Psoas muscle (tissue), 8 donors: Measurements from ENCODE around the gene VGLL3. TPM values are rescaled to one million over a fixed set of nuclear protein-coding genes. Genes with fewer than 3 reads are reported as not detected.
A peak's percentile ranks its signal among the peaks of the same experiment; 100 is the strongest.
"Not testable (repeated sequence)": the region's sequence is repeated elsewhere in the genome, so short reads cannot be mapped to it uniquely, and the experiment has no call there.

ENCODE experiments used
- ATAC-seq, 4 donors: fragments of 200-7000 bp; cut with Tn5 transposase; one replicate each; pipeline ENCODE4 v1.9.1; 2020; ENCODE audit warnings: moderate library complexity in 3 of 4, mild to moderate bottlenecking in 2 of 4
- DNase-seq, 2 donors: peaks; one replicate each; pipeline ENCODE4 v3.0.0-alpha.2; 2020
- H3K27ac ChIP-seq: fragments of 200-600 bp; one replicate; pipeline ENCODE4 v1.8.0; 2022
- H3K27me3 ChIP-seq, 3 donors: fragments of 200-600 bp in 1 of 3; one replicate each; pipeline versions ENCODE4 v1.6.1 to v1.8.0; 2013 to 2022; ENCODE audit warnings: low read length in 2 of 3, mild to moderate bottlenecking in 2 of 3, moderate library complexity in 1 of 3; ENCODE audit not compliant: insufficient read depth in 3 of 3
- H3K36me3 ChIP-seq, 2 donors: fragments of 200-600 bp in 1 of 2; one replicate each; pipeline versions ENCODE4 v1.6.1 to v1.8.0; 2013 to 2022; ENCODE audit warnings: low read depth in 1 of 2, mild to moderate bottlenecking in 1 of 2, moderate library complexity in 1 of 2; ENCODE audit not compliant: insufficient read depth in 1 of 2
- H3K4me1 ChIP-seq: fragments of 200-600 bp; one replicate; pipeline ENCODE4 v1.8.0; 2022
- H3K4me3 ChIP-seq: fragments of 200-600 bp; one replicate; pipeline ENCODE4 v1.8.0; 2022; ENCODE audit warnings: mild to moderate bottlenecking
- H3K9me3 ChIP-seq: fragments of 200-600 bp; one replicate; pipeline ENCODE4 v1.8.0; 2022
- CTCF ChIP-seq: fragments of 200-600 bp; IDR thresholded peaks from one replicate; pipeline ENCODE4 v1.8.0; 2022; ENCODE audit warnings: antibody characterized with exemption
- WGBS, 3 donors: extraction: QIAGEN DNeasy Blood & Tissue Kit; methylation state at CpG; one replicate each; pipeline versions ENCODE4 v1.1.6 to v1.1.7; 2013; 5-methylcytosine and 5-hydroxymethylcytosine counted together
- intact Hi-C, 2 donors: fragments of 100-400 bp; cut with DNase I; formaldehyde crosslinking; loops; one replicate each; pipeline versions ENCODE4 v1.11.0 to v1.14.2; 2022
- polyA plus RNA-seq, 3 donors: library from polyadenylated mRNA; stranded (reverse); fragments of 200-250 nt; gene quantifications; one replicate each; pipeline ENCODE4 v1.2.3, GENCODE V29; 2013
- total RNA-seq, 4 donors: library from RNA; stranded (reverse); fragmentation: NEBNext Ultra II Directional in 2 of 4; extraction: Animal tissue kit (Norgen Biotek cat#: 25700) in 2 of 4; gene quantifications; one replicate each; pipeline versions ENCODE4 v1.2.1 to v1.2.4, GENCODE V29; 2021 to 2023
- donor health status: healthy with polysubstance abuse.
- donor health status: DM: no; HTN: no; CAD: no; lungs with moderate emphysema.
- donor health status: Bipolar disorder and iron deficiency.
- donor health status: healthy.
- donor health status: DM: yes; HTN: yes; CAD: no.
- donor health status: DM: no; HTN: no; CAD: no.
- donor health status: DM: no; HTN: no; CAD: no.
- donor health status: DM: yes; HTN: yes; CAD: no.

Gene VGLL3
- total and polyA plus RNA-seq, 7 donors = 1.2 to 15.1 (median 3.2) TPM

- no peaks in the 10 kb centered on the region for H3K4me1 ChIP-seq
- no peak for ATAC-seq
- no peak for TF ChIP-seq CTCF
- H3K27me3 ChIP-seq = peaks cover 0 to 9% (median 0%) of the 10 kb centered on the region in 3 donors
- H3K27ac ChIP-seq = peak overlapping the region; percentile 20
- 60 to 75% (median 63%) methylated on average over 2 of the region's 2 CpGs for WGBS, 3 donors
- intact Hi-C loops = no loop called here
- H3K9me3 ChIP-seq = no peaks in the 10 kb centered on the region
- no peak for DNase-seq
- H3K4me3 ChIP-seq = no peak overlapping the region
- H3K36me3 ChIP-seq = no peaks in the 10 kb centered on the region
Measured at GRCh38 chr3:86984271-86984670, 6.7 kb downstream of the VGLL3 start.

- no peaks in the 10 kb centered on the region for H3K9me3 ChIP-seq
- no peaks in the 10 kb centered on the region for H3K4me1 ChIP-seq
- no peak for DNase-seq
- no peak for TF ChIP-seq CTCF
- peak in 3 of 4 donors; percentile 29 to 66 (median 57) for ATAC-seq
- intact Hi-C loops = no loop called here
- no peaks in the 10 kb centered on the region for H3K36me3 ChIP-seq
- H3K27ac ChIP-seq = peak overlapping the region; percentile 42
- peak overlapping the region; percentile 15 for H3K4me3 ChIP-seq
- H3K27me3 ChIP-seq = peaks cover 0 to 9% (median 0%) of the 10 kb centered on the region in 3 donors
- WGBS, 3 donors = 21 to 30% (median 22%) methylated on average over 2 of the region's 2 CpGs
Measured at GRCh38 chr3:86982883-86983282, 8.1 kb downstream of the VGLL3 start.

- H3K4me1 ChIP-seq = no peaks in the 10 kb centered on the region
- DNase-seq (peak; percentile 71 to 72), ATAC-seq (peak; percentile 31 to 80 (median 60))
- intact Hi-C loops = loop anchor here (10.0 kb wide), 2 partner anchors 107 to 187 kb away; no protein-coding TSS in a partner anchor
- 43 to 52% (median 47%) methylated on average over 6 of the region's 6 CpGs for WGBS, 3 donors
- H3K9me3 ChIP-seq = no peaks in the 10 kb centered on the region
- no peaks in the 10 kb centered on the region for H3K27me3 ChIP-seq
- TF ChIP-seq CTCF = no peak
- H3K27ac ChIP-seq = no peak overlapping the region
- H3K36me3 ChIP-seq = no peaks in the 10 kb centered on the region
- no peak overlapping the region for H3K4me3 ChIP-seq
Measured at GRCh38 chr3:86978111-86978551, 12.8 kb downstream of the VGLL3 start.

GRCh38 chr3:86976219-86976618, 14.7 kb downstream of the VGLL3 start:
- Histone ChIP-seq H3K36me3 (no peaks in the 10 kb centered on the region), H3K4me3 (no peak overlapping the region), H3K4me1 (no peaks in the 10 kb centered on the region), H3K27ac (no peak overlapping the region), H3K9me3 (no peaks in the 10 kb centered on the region), H3K27me3 (no peaks in the 10 kb centered on the region)
- ATAC-seq (no peak), DNase-seq (no peak)
- intact Hi-C loops = loop anchor here (10.0 kb wide), 2 partner anchors 109 to 189 kb away; no protein-coding TSS in a partner anchor
- TF ChIP-seq CTCF = no peak

- H3K27ac ChIP-seq = not testable (repeated sequence)
- intact Hi-C loops = loop anchor here (10.0 kb wide), 2 partner anchors 111 to 191 kb away; no protein-coding TSS in a partner anchor
Measured at GRCh38 chr3:86974177-86974576, 16.8 kb downstream of the VGLL3 start.

More at GRCh38 chr3:86974177-86974576, 16.8 kb downstream of the VGLL3 start:
- H3K9me3 ChIP-seq, ATAC-seq, H3K4me1 ChIP-seq, H3K4me3 ChIP-seq, H3K27me3 ChIP-seq, DNase-seq, H3K36me3 ChIP-seq: not testable (repeated sequence)
- 86 to 96% (median 92%) methylated on average over 8 of the region's 8 CpGs for WGBS, 3 donors
